Left renal pelvis (tissue), 4 donors: ENCODE data around the gene TNFSF4. TPM values are rescaled to one million over a fixed set of nuclear protein-coding genes. Genes with fewer than 3 reads are reported as not detected.
A peak's percentile ranks its signal among the peaks of the same experiment; 100 is the strongest.

ENCODE experiments used
- DNase-seq, 4 donors: peaks; one replicate each; pipeline ENCODE4 v3.0.0-alpha.2; 2013; ENCODE audit warnings: low read depth in 4 of 4, low spot score in 3 of 4
- polyA plus RNA-seq, 4 donors: library from polyadenylated mRNA; unstranded; fragments of 120-200 nt; gene quantifications; one replicate each; pipeline ENCODE4 v1.2.1, GENCODE V29; 2013; ENCODE audit not compliant: insufficient read length in 4 of 4

Gene TNFSF4
- polyA plus RNA-seq, 4 donors = 1.2 to 2.0 (median 1.6) TPM

- DNase-seq = no peak
Observed at GRCh38 chr1:173212952-173213491, 5.9 kb upstream of the TNFSF4 start.

- DNase-seq = no peak
Observed at GRCh38 chr1:173210716-173211231, 3.6 kb upstream of the TNFSF4 start.

- no peak for DNase-seq
Observed at GRCh38 chr1:173210283-173210682, 3.2 kb upstream of the TNFSF4 start.

GRCh38 chr1:173208868-173209267 lies 1.7 kb upstream of the TNFSF4 start:
- no peak for DNase-seq

- DNase-seq = no peak
Observed at GRCh38 chr1:173208146-173208545, 1.0 kb upstream of the TNFSF4 start.

- no peak for DNase-seq
Observed at GRCh38 chr1:173205146-173206051, 1.7 kb downstream of the TNFSF4 start.

GRCh38 chr1:173204693-173205092 lies 2.4 kb downstream of the TNFSF4 start:
- DNase-seq = no peak

- DNase-seq = peak in 2 of 4 donors; percentile 18 to 42
Observed at GRCh38 chr1:173202424-173203145, 4.5 kb downstream of the TNFSF4 start.

GRCh38 chr1:173201969-173202368 lies 5.2 kb downstream of the TNFSF4 start:
- no peak for DNase-seq

GRCh38 chr1:173195596-173196088 lies 11.5 kb downstream of the TNFSF4 start:
- DNase-seq = no peak

- DNase-seq = no peak
Observed at GRCh38 chr1:173193639-173194038, 13.5 kb downstream of the TNFSF4 start.

- no peak for DNase-seq
Observed at GRCh38 chr1:173191011-173191705, 16.0 kb downstream of the TNFSF4 start.

GRCh38 chr1:173190101-173190936 lies 16.8 kb downstream of the TNFSF4 start:
- peak in 3 of 4 donors; percentile 29 to 51 (median 33) for DNase-seq

- no peak for DNase-seq
Observed at GRCh38 chr1:173187671-173188237, 19.4 kb downstream of the TNFSF4 start.

- no peak for DNase-seq
Observed at GRCh38 chr1:173181791-173182190, 25.3 kb downstream of the TNFSF4 start.

- DNase-seq = no peak
Observed at GRCh38 chr1:173176246-173176645, 30.9 kb downstream of the TNFSF4 start.

- DNase-seq = no peak
Observed at GRCh38 chr1:173175514-173176145, 31.5 kb downstream of the TNFSF4 start.

- DNase-seq = no peak
Observed at GRCh38 chr1:173173388-173173787, 33.7 kb downstream of the TNFSF4 start.

- DNase-seq = no peak
Observed at GRCh38 chr1:173171152-173171551, 36.0 kb downstream of the TNFSF4 start.
